Stimulated activated CD8-positive, alpha-beta memory T cell treated with anti-CD3 and anti-CD28 coated beads, Interleukin-15, amount 100 ng/mL, for 1 hour (primary cell): ENCODE data around the gene CEACAM21.
"Not testable (repeated sequence)": the region's sequence is repeated elsewhere in the genome, so short reads cannot be mapped to it uniquely, and the experiment has no call there.

Source experiments
- DNase-seq: peaks from one replicate; pipeline ENCODE4 v3.0.0-alpha.2; 2020; ENCODE audit warnings: low read depth

The CEACAM21 gene

GRCh38 chr19:41549884-41550283 is 26.1 kb upstream of the CEACAM21 start:
- DNase-seq = no peak

GRCh38 chr19:41551212-41551610 is 24.8 kb upstream of the CEACAM21 start:
- no peak for DNase-seq

GRCh38 chr19:41551711-41552110 is 24.3 kb upstream of the CEACAM21 start:
- no peak for DNase-seq

- DNase-seq = no peak
Observed at GRCh38 chr19:41552558-41552957, 23.4 kb upstream of the CEACAM21 start.

GRCh38 chr19:41553804-41554203 is 22.2 kb upstream of the CEACAM21 start:
- DNase-seq = no peak

GRCh38 chr19:41554907-41555306 is 21.1 kb upstream of the CEACAM21 start:
- DNase-seq = no peak

- no peak for DNase-seq
Observed at GRCh38 chr19:41555748-41556147, 20.2 kb upstream of the CEACAM21 start.

GRCh38 chr19:41563854-41564514 is 12.0 kb upstream of the CEACAM21 start:
- DNase-seq = no peak

- no peak for DNase-seq
Observed at GRCh38 chr19:41564515-41565378, 11.2 kb upstream of the CEACAM21 start.

- no peak for DNase-seq
Observed at GRCh38 chr19:41565379-41565720, 10.6 kb upstream of the CEACAM21 start.

GRCh38 chr19:41566001-41566400 is 10.0 kb upstream of the CEACAM21 start:
- DNase-seq = no peak

- DNase-seq = no peak
Observed at GRCh38 chr19:41569481-41570150, 6.3 kb upstream of the CEACAM21 start.

- no peak for DNase-seq
Observed at GRCh38 chr19:41570179-41570578, 5.8 kb upstream of the CEACAM21 start.

GRCh38 chr19:41570639-41571112 is 5.3 kb upstream of the CEACAM21 start:
- DNase-seq = peak; percentile 69

- no peak for DNase-seq
Observed at GRCh38 chr19:41577144-41577830, 1.3 kb downstream of the CEACAM21 start.

GRCh38 chr19:41577833-41578232 is 1.9 kb downstream of the CEACAM21 start:
- DNase-seq = no peak

- DNase-seq = no peak
Observed at GRCh38 chr19:41578886-41579285, 2.9 kb downstream of the CEACAM21 start.

GRCh38 chr19:41581068-41581467 is 5.1 kb downstream of the CEACAM21 start:
- DNase-seq = not testable (repeated sequence)

- DNase-seq = not testable (repeated sequence)
Observed at GRCh38 chr19:41582577-41583182, 6.7 kb downstream of the CEACAM21 start.

- no peak for DNase-seq
Observed at GRCh38 chr19:41584260-41584810, 8.4 kb downstream of the CEACAM21 start.

- DNase-seq = no peak
Observed at GRCh38 chr19:41584931-41585330, 9.0 kb downstream of the CEACAM21 start.
